CD14-positive monocyte (primary cell): ENCODE data around the gene AMOTL2. TPM values are rescaled to one million over a fixed set of nuclear protein-coding genes. Genes with fewer than 3 reads are reported as not detected.

Experiments
- DNase-seq, 3 donors: peaks; one replicate each; pipeline ENCODE4 v3.0.0-alpha.2; 2011 to 2022
- H2AFZ ChIP-seq: 2 replicates; pipeline ENCODE4 v1.6.0; 2012; ENCODE audit warnings: mild to moderate bottlenecking, low read depth, low read length, inconsistent platforms; ENCODE audit not compliant: insufficient read depth, poor library complexity, severe bottlenecking
- H3K27ac ChIP-seq, 2 donors: 1 replicate in 1 of 2; 2 replicates in 1 of 2; pipeline ENCODE4 v1.5.1; 2012 to 2013; ENCODE audit warnings: low read length in 2 of 2, control low read depth in 1 of 2, inconsistent platforms in 1 of 2, low read depth in 1 of 2, mild to moderate bottlenecking in 1 of 2
- H3K27me3 ChIP-seq, 2 donors: one replicate each; pipeline versions ENCODE4 v1.6.0 to v1.6.1; 2011 to 2013; ENCODE audit warnings: low read length in 2 of 2; ENCODE audit not compliant: control insufficient read depth in 2 of 2, insufficient read depth in 2 of 2
- H3K36me3 ChIP-seq, 2 donors: replicated peaks in 1 of 2; 1 replicate in 1 of 2; 2 replicates in 1 of 2; pipeline versions ENCODE4 v1.5.1 to v1.6.1; 2012 to 2013; ENCODE audit warnings: low read length in 2 of 2, control low read depth in 1 of 2, inconsistent platforms in 1 of 2, mild to moderate bottlenecking in 1 of 2; ENCODE audit not compliant: insufficient read depth in 2 of 2, control insufficient read depth in 1 of 2
- H3K4me1 ChIP-seq, 2 donors: 1 replicate in 1 of 2; 2 replicates in 1 of 2; pipeline versions ENCODE4 v1.5.1 to v1.6.1; 2012 to 2013; ENCODE audit warnings: low read length in 2 of 2, control low read depth in 1 of 2, inconsistent platforms in 1 of 2, mild to moderate bottlenecking in 1 of 2, moderate library complexity in 1 of 2; ENCODE audit not compliant: insufficient read depth in 2 of 2, control insufficient read depth in 1 of 2
- H3K4me2 ChIP-seq: replicated peaks from 2 replicates; pipeline ENCODE3; 2012; ENCODE audit warnings: low read length, moderate library complexity, mild to moderate bottlenecking; ENCODE audit not compliant: poor library complexity, severe bottlenecking; ENCODE audit errors: extremely low read depth
- H3K4me3 ChIP-seq, 3 experiments: fragments of 200-600 bp in 1 of 3; sonication (generic) in 1 of 3; replicated peaks in 1 of 3; 1 replicate in 2 of 3; 2 replicates in 1 of 3; pipeline ENCODE4 v1.5.1; 2011 to 2013; ENCODE audit warnings: low read length in 3 of 3, mild to moderate bottlenecking in 3 of 3, control low read depth in 2 of 3, low read depth in 2 of 3, inconsistent platforms in 1 of 3, moderate library complexity in 1 of 3
- H3K79me2 ChIP-seq: 2 replicates; pipeline ENCODE4 v1.6.0; 2012; ENCODE audit warnings: mild to moderate bottlenecking, control low read depth, inconsistent platforms, low read length, moderate library complexity; ENCODE audit not compliant: insufficient read depth
- H3K9ac ChIP-seq: 2 replicates; pipeline ENCODE4 v1.6.0; 2017; ENCODE audit warnings: low read length, mild to moderate bottlenecking; ENCODE audit not compliant: insufficient read depth, poor library complexity, severe bottlenecking
- H3K9me3 ChIP-seq, 2 donors: replicated peaks in 1 of 2; 1 replicate in 1 of 2; 2 replicates in 1 of 2; pipeline versions ENCODE4 v1.5.1 to v1.6.1; 2012 to 2013; ENCODE audit warnings: low read length in 2 of 2, control low read depth in 1 of 2; ENCODE audit not compliant: control insufficient read depth in 1 of 2, insufficient read depth in 1 of 2
- H4K20me1 ChIP-seq: 2 replicates; pipeline ENCODE4 v1.6.0; 2012; ENCODE audit warnings: mild to moderate bottlenecking, low read length, control low read depth, moderate library complexity; ENCODE audit not compliant: insufficient read depth
- H3K27ac Mint-ChIP-seq, 7 donors: one replicate each; pipeline ENCODE4 v1.8.0; 2020; ENCODE audit warnings: mild to moderate bottlenecking in 7 of 7, mixed read lengths in 7 of 7, moderate library complexity in 6 of 7, inconsistent platforms in 2 of 7
- H3K27me3 Mint-ChIP-seq, 3 donors: one replicate each; pipeline ENCODE4 v1.8.0; 2021 to 2022; ENCODE audit warnings: low read depth in 3 of 3, mild to moderate bottlenecking in 3 of 3, mixed read lengths in 3 of 3, moderate library complexity in 3 of 3, inconsistent platforms in 1 of 3
- H3K36me3 Mint-ChIP-seq, 2 donors: one replicate each; pipeline ENCODE4 v1.8.0; 2020; ENCODE audit warnings: mixed read lengths in 2 of 2, inconsistent platforms in 1 of 2, mild to moderate bottlenecking in 1 of 2
- H3K4me1 Mint-ChIP-seq: one replicate; pipeline ENCODE4 v1.8.0; 2020; ENCODE audit warnings: mild to moderate bottlenecking, mixed read lengths
- H3K4me3 Mint-ChIP-seq, 2 donors: one replicate each; pipeline ENCODE4 v1.8.0; 2020; ENCODE audit warnings: mild to moderate bottlenecking in 2 of 2, mixed read lengths in 2 of 2, moderate library complexity in 1 of 2
- H3K9me3 Mint-ChIP-seq, 7 donors: one replicate each; pipeline ENCODE4 v1.8.0; 2020 to 2022; ENCODE audit warnings: mixed read lengths in 7 of 7, mild to moderate bottlenecking in 6 of 7, moderate library complexity in 6 of 7, inconsistent platforms in 2 of 7
- CTCF ChIP-seq: fragments of 200-600 bp; IDR thresholded peaks from one replicate; pipeline ENCODE4 v1.8.0; 2022; ENCODE audit warnings: antibody characterized with exemption, mild to moderate bottlenecking
- WGBS: methylation state at CpG from one replicate; pipeline ENCODE4 v1.1.5; 2013; ENCODE audit warnings: missing lambda C conversion rate; ENCODE audit not compliant: insufficient coverage; 5-methylcytosine and 5-hydroxymethylcytosine counted together
- intact Hi-C, 2 donors: fragments of 100-400 bp; cut with micrococcal nuclease; formaldehyde crosslinking; loops; one replicate each; pipeline versions ENCODE4 v1.15.0 to v1.15.1; 2023
- polyA plus RNA-seq, 3 donors: library from polyadenylated mRNA; depleted of rRNA in 1 of 3; unstranded in 2 of 3; stranded (reverse) in 1 of 3; fragments of 300-500 nt in 2 of 3; fragments of >200 nt in 1 of 3; fragmentation: Illumina TruSeq in 2 of 3; gene quantifications; 1 replicate in 2 of 3; 2 replicates in 1 of 3; pipeline ENCODE4 v1.2.3, GENCODE V29; 2012 to 2021

Gene AMOTL2
- polyA plus RNA-seq, 3 donors: 0.01 TPM; not detected in 2

GRCh38 chr3:134339331-134339730, 34.9 kb downstream of the AMOTL2 start:
- H3K4me2 ChIP-seq: no peak overlapping the region
- H3K4me1 Mint-ChIP-seq: no peaks in the 10 kb centered on the region
- peaks cover 1 to 4% (median 3%) of the 10 kb centered on the region in 3 donors for H3K27me3 Mint-ChIP-seq
- 90% methylated on average over 8 of the region's 9 CpGs for WGBS
- no peaks in the 10 kb centered on the region for H3K27me3 ChIP-seq
- H2AFZ ChIP-seq: no peak overlapping the region
- no peak overlapping the region for H3K4me3 ChIP-seq
- no peak for TF ChIP-seq CTCF
- H3K36me3 ChIP-seq: no peaks in the 10 kb centered on the region
- H4K20me1 ChIP-seq: no peaks in the 10 kb centered on the region
- H3K9me3 ChIP-seq: no peaks in the 10 kb centered on the region
- no peak overlapping the region for H3K9ac ChIP-seq
- H3K27ac Mint-ChIP-seq: no peak overlapping the region
- H3K4me1 ChIP-seq: no peaks in the 10 kb centered on the region
- H3K9me3 Mint-ChIP-seq: no peaks in the 10 kb centered on the region
- DNase-seq: no peak
- no peak overlapping the region for H3K4me3 Mint-ChIP-seq
- intact Hi-C loops: loop anchor here in 1 of 2 donors (10.0 kb wide), 1 partner anchor 115 kb away; no protein-coding TSS in a partner anchor
- no peak overlapping the region for H3K27ac ChIP-seq
- H3K36me3 Mint-ChIP-seq: no peaks in the 10 kb centered on the region
- H3K79me2 ChIP-seq: no peaks in the 10 kb centered on the region

GRCh38 chr3:134338516-134339261, 35.6 kb downstream of the AMOTL2 start:
- Mint-ChIP-seq H3K27ac (no peak overlapping the region), H3K4me1 (no peaks in the 10 kb centered on the region), H3K4me3 (no peak overlapping the region), H3K27me3 (peaks cover 1 to 4% (median 3%) of the 10 kb centered on the region in 3 donors), H3K36me3 (no peaks in the 10 kb centered on the region), H3K9me3 (no peaks in the 10 kb centered on the region)
- Histone ChIP-seq H3K36me3 (no peaks in the 10 kb centered on the region), H3K27ac (no peak overlapping the region), H3K9me3 (no peaks in the 10 kb centered on the region), H2AFZ (no peak overlapping the region), H3K9ac (no peak overlapping the region), H3K4me1 (no peaks in the 10 kb centered on the region), H3K4me2 (no peak overlapping the region), H4K20me1 (no peaks in the 10 kb centered on the region), H3K27me3 (no peaks in the 10 kb centered on the region), H3K79me2 (no peaks in the 10 kb centered on the region), H3K4me3 (no peak overlapping the region)
- DNase-seq: no peak
- WGBS: 100% methylated on average over 3 of the region's 5 CpGs
- no peak for TF ChIP-seq CTCF
- intact Hi-C loops: loop anchor here in 1 of 2 donors (10.0 kb wide), 1 partner anchor 116 kb away; no protein-coding TSS in a partner anchor
